SK-N-SH (cell line): ENCODE results near the gene HP1BP3.

Experiments used
- CTCF ChIP-seq: fragments of 200-600 bp; sonication (generic); IDR thresholded peaks from 2 replicates; pipeline ENCODE4 v1.6.1; 2017; ENCODE audit warnings: antibody characterized with exemption, mild to moderate bottlenecking, moderate library complexity
- EP300 ChIP-seq, 2 experiments: IDR thresholded peaks; 2 replicates each; pipeline versions ENCODE4 v1.4.0 to v1.6.1; 2012; ENCODE audit warnings: borderline replicate concordance in 1 of 2, low read depth in 1 of 2, low read length in 1 of 2
- FOXM1 ChIP-seq: IDR thresholded peaks from 2 replicates; pipeline ENCODE4 v1.4.0; 2012; ENCODE audit warnings: low read depth, mild to moderate bottlenecking
- GABPA ChIP-seq: IDR thresholded peaks from 2 replicates; pipeline ENCODE4 v1.4.0; 2012; ENCODE audit warnings: low read depth, mild to moderate bottlenecking
- NFIC ChIP-seq: IDR thresholded peaks from 2 replicates; pipeline ENCODE4 v1.4.0; 2012; ENCODE audit warnings: borderline replicate concordance
- POLR2AphosphoS5 ChIP-seq: IDR thresholded peaks from 2 replicates; pipeline ENCODE4 v1.6.1; 2012; ENCODE audit warnings: low read depth, low read length
- TAF1 ChIP-seq: IDR thresholded peaks from 2 replicates; pipeline ENCODE4 v1.6.1; 2012; ENCODE audit warnings: low read depth, mild to moderate bottlenecking, low read length, moderate library complexity, borderline replicate concordance
- USF2 ChIP-seq: fragments of 150-350 bp; IDR thresholded peaks from 2 replicates; pipeline ENCODE4 v1.6.1; 2017; ENCODE audit warnings: antibody characterized with exemption, low read length, low read depth, borderline replicate concordance

- no peak for TF ChIP-seq USF2
- no peak for TF ChIP-seq GABPA
- TF ChIP-seq FOXM1: no peak
- TF ChIP-seq POLR2AphosphoS5: no peak
- no peak for TF ChIP-seq CTCF
- TF ChIP-seq TAF1: no peak
- TF ChIP-seq EP300 (IDR thresholded peaks at IDR 0.05; ENCODE audit: borderline replicate concordance in 1 of 2, low read depth in 1 of 2, low read length in 1 of 2): no peak
- TF ChIP-seq NFIC: no peak
Observed at GRCh38 chr1:20711285-20712214, 75.6 kb downstream of the HP1BP3 start.
